Suprapubic skin (tissue), 4 donors: Measurements from ENCODE around the gene FAM200C. TPM values are rescaled to one million over a fixed set of nuclear protein-coding genes. Genes with fewer than 3 reads are reported as not detected.

ENCODE experiments used
- DNase-seq, 2 donors: peaks; one replicate each; pipeline ENCODE4 v3.0.0-alpha.2; 2019; ENCODE audit warnings: low spot score in 2 of 2
- H3K27ac ChIP-seq: fragments of 200-600 bp; sonication (generic); one replicate; pipeline ENCODE4 v1.5.1; 2019
- H3K27me3 ChIP-seq: fragments of 200-600 bp; sonication (generic); one replicate; pipeline ENCODE4 v1.5.1; 2019
- H3K36me3 ChIP-seq: fragments of 200-600 bp; sonication (generic); one replicate; pipeline ENCODE4 v1.5.1; 2019
- H3K4me1 ChIP-seq: fragments of 200-600 bp; sonication (generic); one replicate; pipeline ENCODE4 v1.5.1; 2019
- H3K4me3 ChIP-seq: fragments of 200-600 bp; sonication (generic); one replicate; pipeline ENCODE4 v1.5.1; 2019; ENCODE audit warnings: mild to moderate bottlenecking
- H3K9me3 ChIP-seq: fragments of 200-600 bp; sonication (generic); one replicate; pipeline ENCODE4 v1.5.1; 2019
- EP300 ChIP-seq: sonication (generic); formaldehyde crosslinking; IDR thresholded peaks from one replicate; pipeline ENCODE4 v1.6.1; 2017; ENCODE audit warnings: antibody characterized with exemption
- POLR2A ChIP-seq, 2 donors: fragments of 450-650 bp; IDR thresholded peaks; one replicate each; pipeline ENCODE4 v1.6.1; 2017; ENCODE audit warnings: antibody characterized with exemption in 2 of 2, mild to moderate bottlenecking in 2 of 2, moderate library complexity in 2 of 2
- POLR2AphosphoS5 ChIP-seq, 3 donors: sonication (generic); formaldehyde crosslinking; IDR thresholded peaks; one replicate each; pipeline ENCODE4 v1.6.1; 2017; ENCODE audit warnings: antibody characterized with exemption in 3 of 3
- WGBS: methylation state at CpG from one replicate; pipeline ENCODE4 v1.1.5; 2018; 5-methylcytosine and 5-hydroxymethylcytosine counted together
- total RNA-seq, 4 donors: library from RNA; depleted of rRNA; stranded (reverse); fragments of >200 nt; gene quantifications; one replicate each; pipeline ENCODE4 v1.1.0, GENCODE V29; 2016
- TF ChIP-seq, protein P1 (sequence below), 2 donors: fragments of 200-600 bp in 1 of 2; fragments of 450-650 bp in 1 of 2; sonication (generic) in 1 of 2; IDR thresholded peaks; one replicate each; pipeline ENCODE4 v1.5.1; 2016 to 2019; ENCODE audit warnings: antibody characterized with exemption in 2 of 2, mild to moderate bottlenecking in 1 of 2, moderate library complexity in 1 of 2

FAM200C gene
- total RNA-seq, 4 donors from 2014 or later, result 0.57 to 3.9 (median 1.2) TPM

DNA sequence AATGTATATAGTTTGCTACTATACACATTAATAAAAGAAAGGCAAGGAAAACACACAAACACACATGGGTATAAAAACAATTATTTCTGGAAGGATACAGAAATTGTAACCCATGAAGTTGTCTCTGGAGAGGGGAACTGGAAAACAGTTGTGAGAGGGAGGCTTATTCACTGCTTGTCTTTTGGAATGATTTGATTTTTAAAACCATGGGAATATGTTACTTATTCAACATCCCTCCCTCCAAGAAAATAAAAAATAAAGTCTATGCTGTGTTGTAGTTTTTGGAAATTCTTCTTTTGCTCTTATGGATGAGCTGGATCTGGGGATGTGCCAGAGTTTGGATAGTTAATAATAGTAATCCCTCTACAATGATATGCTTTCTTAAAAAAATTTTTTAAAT, 23.4 kb downstream of the FAM200C start:
- TF ChIP-seq POLR2AphosphoS5 (IDR thresholded peaks at IDR 0.05) (no peak), POLR2A (IDR thresholded peaks at IDR 0.05) (no peak), EP300 (no peak)
- TF ChIP-seq, protein P1, sequence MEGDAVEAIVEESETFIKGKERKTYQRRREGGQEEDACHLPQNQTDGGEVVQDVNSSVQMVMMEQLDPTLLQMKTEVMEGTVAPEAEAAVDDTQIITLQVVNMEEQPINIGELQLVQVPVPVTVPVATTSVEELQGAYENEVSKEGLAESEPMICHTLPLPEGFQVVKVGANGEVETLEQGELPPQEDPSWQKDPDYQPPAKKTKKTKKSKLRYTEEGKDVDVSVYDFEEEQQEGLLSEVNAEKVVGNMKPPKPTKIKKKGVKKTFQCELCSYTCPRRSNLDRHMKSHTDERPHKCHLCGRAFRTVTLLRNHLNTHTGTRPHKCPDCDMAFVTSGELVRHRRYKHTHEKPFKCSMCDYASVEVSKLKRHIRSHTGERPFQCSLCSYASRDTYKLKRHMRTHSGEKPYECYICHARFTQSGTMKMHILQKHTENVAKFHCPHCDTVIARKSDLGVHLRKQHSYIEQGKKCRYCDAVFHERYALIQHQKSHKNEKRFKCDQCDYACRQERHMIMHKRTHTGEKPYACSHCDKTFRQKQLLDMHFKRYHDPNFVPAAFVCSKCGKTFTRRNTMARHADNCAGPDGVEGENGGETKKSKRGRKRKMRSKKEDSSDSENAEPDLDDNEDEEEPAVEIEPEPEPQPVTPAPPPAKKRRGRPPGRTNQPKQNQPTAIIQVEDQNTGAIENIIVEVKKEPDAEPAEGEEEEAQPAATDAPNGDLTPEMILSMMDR (IDR thresholded peaks at IDR 0.05), result no peak

DNA sequence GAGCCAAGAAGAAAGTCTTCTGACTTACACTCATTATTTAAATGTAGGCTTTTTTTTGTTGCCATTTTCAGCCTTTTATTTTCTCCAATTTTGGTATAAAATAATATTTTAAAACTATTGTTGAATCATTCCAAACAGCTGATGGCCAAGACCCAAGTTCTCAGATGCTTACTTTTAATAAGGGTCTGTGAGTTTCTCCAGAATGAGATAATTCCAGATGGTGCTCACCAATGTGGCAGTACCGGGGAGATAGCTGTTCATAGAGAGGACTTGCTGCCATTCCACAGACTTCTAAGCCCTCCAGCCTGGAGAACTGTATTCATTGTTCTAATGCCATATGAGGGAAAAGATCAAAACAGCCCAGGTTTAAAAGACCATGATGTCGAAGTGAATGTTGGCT, 24.2 kb downstream of the FAM200C start:
- DNase-seq, result no peak
- Histone ChIP-seq H3K27ac (no peak overlapping the region), H3K9me3 (no peaks in the 10 kb centered on the region), H3K36me3 (no peaks in the 10 kb centered on the region), H3K27me3 (no peaks in the 10 kb centered on the region), H3K4me3 (no peak overlapping the region), H3K4me1 (peaks cover 9% of the 10 kb centered on the region)
- WGBS, result 74% methylated on average over 2 of the region's 2 CpGs
- TF ChIP-seq POLR2AphosphoS5 (IDR thresholded peaks at IDR 0.05) (no peak), EP300 (no peak), POLR2A (IDR thresholded peaks at IDR 0.05) (no peak)
- TF ChIP-seq, protein P1 (IDR thresholded peaks at IDR 0.05), result no peak

More for the DNA sequence above, 23.4 kb downstream of the FAM200C start:
- Histone ChIP-seq H3K27me3 (no peaks in the 10 kb centered on the region), H3K27ac (no peak overlapping the region), H3K9me3 (no peaks in the 10 kb centered on the region), H3K4me3 (no peak overlapping the region), H3K36me3 (no peaks in the 10 kb centered on the region), H3K4me1 (peaks cover 4% of the 10 kb centered on the region)
- DNase-seq, result no peak

DNA sequence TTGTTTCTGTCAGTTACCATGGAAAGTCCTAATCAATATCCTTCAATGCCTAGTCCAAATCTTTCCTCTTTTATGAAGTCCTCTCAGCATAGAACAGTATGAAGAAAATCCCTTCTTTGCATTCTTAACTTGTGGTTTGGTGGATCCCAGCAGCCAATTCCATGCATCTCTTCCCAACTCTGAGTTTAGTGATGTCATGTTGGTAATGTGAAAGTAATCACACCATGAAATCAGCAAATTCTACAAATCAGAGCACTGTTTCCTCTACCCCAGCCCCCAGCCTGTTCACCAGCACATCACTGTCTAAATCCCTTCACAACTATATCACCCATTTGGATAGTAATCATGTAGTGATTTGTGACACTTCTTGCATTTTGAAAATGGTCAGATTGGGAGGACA, 24.7 kb downstream of the FAM200C start:
- no peak for DNase-seq
- H3K4me1 ChIP-seq, result peaks cover 14% of the 10 kb centered on the region
- TF ChIP-seq POLR2A (IDR thresholded peaks at IDR 0.05) (no peak), POLR2AphosphoS5 (IDR thresholded peaks at IDR 0.05) (no peak), EP300 (no peak)
- TF ChIP-seq, protein P1 (IDR thresholded peaks at IDR 0.05), result no peak
- H3K9me3 ChIP-seq, result no peaks in the 10 kb centered on the region
- H3K4me3 ChIP-seq, result no peak overlapping the region
- no peaks in the 10 kb centered on the region for H3K36me3 ChIP-seq
- H3K27me3 ChIP-seq, result no peaks in the 10 kb centered on the region
- H3K27ac ChIP-seq, result no peak overlapping the region

DNA sequence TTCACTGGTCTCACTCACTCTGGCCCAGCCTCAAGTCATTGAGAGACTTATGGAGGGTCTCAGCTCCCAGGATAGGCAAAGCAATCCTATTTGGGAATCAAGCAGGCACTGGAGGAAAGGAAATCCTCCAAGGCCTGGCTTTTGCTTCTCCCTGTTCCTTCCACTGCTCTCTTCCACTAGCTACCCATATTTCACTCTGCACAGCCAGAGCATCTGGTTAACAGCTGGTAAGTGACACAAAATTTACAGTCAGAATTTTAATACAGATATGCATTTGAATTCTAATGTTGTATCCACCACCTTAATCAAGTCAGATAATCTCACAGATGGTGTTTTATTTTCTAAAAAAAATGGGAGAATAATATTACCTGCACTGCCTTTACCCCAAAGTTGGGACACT, 28.6 kb downstream of the FAM200C start:
- TF ChIP-seq POLR2A (IDR thresholded peaks at IDR 0.05), result no peak
- TF ChIP-seq EP300, result no peak
- TF ChIP-seq POLR2AphosphoS5 (IDR thresholded peaks at IDR 0.05), result no peak
- TF ChIP-seq, protein P1 (IDR thresholded peaks at IDR 0.05), result no peak
- H3K4me3 ChIP-seq, result no peak overlapping the region
- DNase-seq, result no peak
- no peak overlapping the region for H3K27ac ChIP-seq
- H3K9me3 ChIP-seq, result no peaks in the 10 kb centered on the region
- no peaks in the 10 kb centered on the region for H3K27me3 ChIP-seq
- no peaks in the 10 kb centered on the region for H3K36me3 ChIP-seq
- peaks cover 18% of the 10 kb centered on the region for H3K4me1 ChIP-seq

DNA sequence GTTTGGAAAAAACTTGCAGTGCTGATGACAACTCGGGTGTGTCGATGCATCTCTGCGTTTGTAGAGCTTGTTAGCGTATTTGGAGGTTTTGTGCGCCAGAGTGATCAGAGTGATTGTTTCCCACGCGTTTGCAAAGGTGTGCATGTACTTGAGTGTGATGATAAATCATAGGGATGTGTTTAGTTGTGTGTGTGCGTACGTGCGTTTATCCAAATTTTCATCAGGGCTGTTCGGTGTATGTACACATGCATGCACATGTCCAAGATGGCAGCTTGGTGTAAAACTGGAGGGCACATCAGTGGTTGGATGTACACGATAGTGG, 29.2 kb downstream of the FAM200C start:
- H3K9me3 ChIP-seq, result no peaks in the 10 kb centered on the region
- no peak for DNase-seq
- TF ChIP-seq POLR2A (IDR thresholded peaks at IDR 0.05), result no peak
- TF ChIP-seq, protein P1 (IDR thresholded peaks at IDR 0.05), result no peak
- no peak for TF ChIP-seq EP300
- TF ChIP-seq POLR2AphosphoS5 (IDR thresholded peaks at IDR 0.05), result no peak
- peak overlapping the region; percentile 74 for H3K4me3 ChIP-seq
- peak overlapping the region; percentile 78 for H3K27ac ChIP-seq
- peaks cover 18% of the 10 kb centered on the region for H3K4me1 ChIP-seq
- H3K36me3 ChIP-seq, result no peaks in the 10 kb centered on the region
- no peaks in the 10 kb centered on the region for H3K27me3 ChIP-seq
- WGBS, result 21% methylated on average over 12 of the region's 12 CpGs
